Liver (tissue), 9 donors: Measurements from ENCODE around the gene NFIB. TPM values are rescaled to one million over a fixed set of nuclear protein-coding genes. Genes with fewer than 3 reads are reported as not detected.

Experiments
- DNase-seq: peaks from one replicate; pipeline ENCODE4 v3.0.0-alpha.2; 2017; ENCODE audit warnings: low spot score
- H3K27ac ChIP-seq, 2 donors: one replicate each; pipeline ENCODE4 v1.7.0; 2013; ENCODE audit warnings: inconsistent platforms in 2 of 2, low read length in 2 of 2, control low read depth in 1 of 2, low read depth in 1 of 2, mild to moderate bottlenecking in 1 of 2
- H3K27me3 ChIP-seq, 4 donors: one replicate each; pipeline versions ENCODE4 v1.6.1 to v1.7.0; 2013; ENCODE audit warnings: low read length in 3 of 4, inconsistent platforms in 1 of 4, mild to moderate bottlenecking in 1 of 4, moderate library complexity in 1 of 4; ENCODE audit not compliant: control insufficient read depth in 4 of 4, insufficient read depth in 4 of 4
- H3K36me3 ChIP-seq, 4 donors: one replicate each; pipeline versions ENCODE4 v1.6.1 to v1.7.0; 2013; ENCODE audit warnings: low read length in 3 of 4, mild to moderate bottlenecking in 3 of 4, low read depth in 1 of 4, moderate library complexity in 1 of 4; ENCODE audit not compliant: control insufficient read depth in 4 of 4, insufficient read depth in 3 of 4
- H3K4me1 ChIP-seq, 4 donors: one replicate each; pipeline versions ENCODE4 v1.6.1 to v1.7.0; 2013; ENCODE audit warnings: low read length in 3 of 4, mild to moderate bottlenecking in 3 of 4, moderate library complexity in 1 of 4; ENCODE audit not compliant: control insufficient read depth in 4 of 4, insufficient read depth in 4 of 4
- H3K4me3 ChIP-seq, 3 donors: one replicate each; pipeline versions ENCODE4 v1.6.1 to v1.7.0; 2013; ENCODE audit warnings: low read length in 3 of 3, control low read depth in 1 of 3, low read depth in 1 of 3, mild to moderate bottlenecking in 1 of 3
- H3K9ac ChIP-seq, 2 donors: one replicate each; pipeline ENCODE4 v1.7.0; 2013; ENCODE audit warnings: low read length in 2 of 2, mild to moderate bottlenecking in 2 of 2, moderate library complexity in 2 of 2, control low read depth in 1 of 2, low read depth in 1 of 2
- H3K9me3 ChIP-seq, 4 donors: one replicate each; pipeline versions ENCODE4 v1.6.1 to v1.7.0; 2013; ENCODE audit warnings: low read length in 3 of 4; ENCODE audit not compliant: control insufficient read depth in 4 of 4
- EGR1 ChIP-seq, 2 donors: IDR thresholded peaks; 2 replicates each; pipeline ENCODE4 v1.6.1; 2016 to 2018; ENCODE audit warnings: antibody characterized with exemption in 2 of 2, low read depth in 2 of 2
- FOXA1 ChIP-seq: IDR thresholded peaks from 2 replicates; pipeline ENCODE4 v1.6.1; 2016; ENCODE audit warnings: antibody characterized with exemption
- FOXA2 ChIP-seq: IDR thresholded peaks from 2 replicates; pipeline ENCODE4 v1.6.1; 2016; ENCODE audit warnings: antibody characterized with exemption
- GABPA ChIP-seq, 2 donors: IDR thresholded peaks in 1 of 2; conservative IDR thresholded peaks in 1 of 2; 2 replicates each; pipeline ENCODE4 v1.6.1; 2016; ENCODE audit warnings: antibody characterized with exemption in 2 of 2, mild to moderate bottlenecking in 1 of 2, moderate library complexity in 1 of 2
- HNF4A ChIP-seq, 2 donors: conservative IDR thresholded peaks; 2 replicates each; pipeline ENCODE4 v1.6.1; 2016; ENCODE audit warnings: antibody characterized with exemption in 2 of 2, mild to moderate bottlenecking in 2 of 2
- HNF4G ChIP-seq: IDR thresholded peaks from 2 replicates; pipeline ENCODE4 v1.6.1; 2016; ENCODE audit warnings: antibody characterized with exemption
- JUND ChIP-seq, 2 donors: IDR thresholded peaks; 2 replicates each; pipeline ENCODE4 v1.6.1; 2016; ENCODE audit warnings: antibody characterized with exemption in 2 of 2
- NR2F2 ChIP-seq: IDR thresholded peaks from 2 replicates; pipeline ENCODE4 v1.6.1; 2016; ENCODE audit warnings: antibody characterized with exemption
- RAD21 ChIP-seq, 2 donors: IDR thresholded peaks; 2 replicates each; pipeline ENCODE4 v1.6.1; 2016; ENCODE audit warnings: antibody characterized with exemption in 2 of 2, mild to moderate bottlenecking in 2 of 2
- RXRA ChIP-seq, 2 donors: IDR thresholded peaks; 2 replicates each; pipeline ENCODE4 v1.6.1; 2017 to 2018; ENCODE audit warnings: antibody characterized with exemption in 2 of 2, mild to moderate bottlenecking in 1 of 2
- SP1 ChIP-seq: IDR thresholded peaks from 2 replicates; pipeline ENCODE4 v1.6.1; 2018; ENCODE audit warnings: antibody characterized with exemption, mild to moderate bottlenecking
- TAF1 ChIP-seq: conservative IDR thresholded peaks from 2 replicates; pipeline ENCODE4 v1.6.1; 2016; ENCODE audit warnings: antibody characterized with exemption, mild to moderate bottlenecking
- YY1 ChIP-seq: IDR thresholded peaks from 2 replicates; pipeline ENCODE4 v1.6.1; 2016; ENCODE audit warnings: antibody characterized with exemption, mild to moderate bottlenecking
- WGBS: extraction: QIAGEN DNeasy Blood & Tissue Kit; methylation state at CpG from one replicate; pipeline ENCODE4 v1.1.7; 2013; 5-methylcytosine and 5-hydroxymethylcytosine counted together
- polyA plus RNA-seq, 2 donors: library from polyadenylated mRNA; stranded (reverse) in 1 of 2; unstranded in 1 of 2; fragments of 200-250 nt in 1 of 2; fragments of >200 nt in 1 of 2; fragmentation: Nextera tagmentation in 1 of 2; extraction: Ambion mirVana in 1 of 2; gene quantifications; one replicate each; pipeline versions ENCODE4 v1.2.1 to v1.2.3, GENCODE V29; 2013 to 2015
- total RNA-seq, 2 donors: library from RNA; depleted of rRNA; stranded (reverse); fragments of >200 nt; gene quantifications; one replicate each; pipeline ENCODE4 v1.2.3, GENCODE V29; 2014
- TF ChIP-seq, protein P1 (sequence below): IDR thresholded peaks from 2 replicates; pipeline ENCODE4 v1.6.1; 2016; ENCODE audit warnings: antibody characterized with exemption
- TF ChIP-seq, protein P2 (sequence below): IDR thresholded peaks from 2 replicates; pipeline ENCODE4 v1.6.1; 2016; ENCODE audit warnings: antibody characterized with exemption, mild to moderate bottlenecking
- TF ChIP-seq, protein P3 (sequence below): IDR thresholded peaks from 2 replicates; pipeline ENCODE4 v1.6.1; 2016; ENCODE audit warnings: antibody characterized with exemption
- TF ChIP-seq, protein P4 (sequence below): IDR thresholded peaks from 2 replicates; pipeline ENCODE4 v1.6.1; 2016; ENCODE audit warnings: antibody characterized with exemption
- donor health status: healthy.
- donor health status: healthy.
- donor health status: healthy.
- donor health status: healthy.
- donor health status: healthy.

The NFIB gene
- total and polyA plus RNA-seq, 4 donors: 3.2 to 23.2 (median 8.0) TPM

DNA sequence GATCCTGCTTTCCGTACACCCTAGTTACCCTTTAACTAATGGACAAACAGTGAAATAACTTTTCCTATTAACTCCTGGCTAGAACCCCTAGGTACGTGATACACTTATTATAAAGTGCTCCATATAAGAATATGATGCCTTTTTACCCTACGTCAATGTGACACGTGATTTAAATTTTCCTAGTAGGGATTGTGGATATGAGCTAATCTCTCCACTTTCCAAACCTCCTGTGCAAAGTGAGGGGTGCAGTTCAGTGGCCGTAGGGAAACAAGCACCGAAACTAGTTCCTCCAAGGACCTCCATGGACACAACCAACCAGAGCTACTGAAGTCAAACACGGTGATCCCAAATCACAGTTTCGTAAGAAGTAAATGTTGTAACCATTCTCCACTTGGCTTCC lies 19.3 kb downstream of the NFIB start (continued):
- TF ChIP-seq SP1 (peak; percentile 49), FOXA2 (peak; percentile 21), FOXA1 (no peak), GABPA (IDR thresholded peaks at IDR 0.05 in 1 of 2, conservative IDR thresholded peaks at IDR 0.05 in 1 of 2) (peak in 1 of 2 donors; percentile 15)
- TF ChIP-seq, protein P1, sequence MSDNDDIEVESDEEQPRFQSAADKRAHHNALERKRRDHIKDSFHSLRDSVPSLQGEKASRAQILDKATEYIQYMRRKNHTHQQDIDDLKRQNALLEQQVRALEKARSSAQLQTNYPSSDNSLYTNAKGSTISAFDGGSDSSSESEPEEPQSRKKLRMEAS: peak; percentile 37
- TF ChIP-seq, protein P2, sequence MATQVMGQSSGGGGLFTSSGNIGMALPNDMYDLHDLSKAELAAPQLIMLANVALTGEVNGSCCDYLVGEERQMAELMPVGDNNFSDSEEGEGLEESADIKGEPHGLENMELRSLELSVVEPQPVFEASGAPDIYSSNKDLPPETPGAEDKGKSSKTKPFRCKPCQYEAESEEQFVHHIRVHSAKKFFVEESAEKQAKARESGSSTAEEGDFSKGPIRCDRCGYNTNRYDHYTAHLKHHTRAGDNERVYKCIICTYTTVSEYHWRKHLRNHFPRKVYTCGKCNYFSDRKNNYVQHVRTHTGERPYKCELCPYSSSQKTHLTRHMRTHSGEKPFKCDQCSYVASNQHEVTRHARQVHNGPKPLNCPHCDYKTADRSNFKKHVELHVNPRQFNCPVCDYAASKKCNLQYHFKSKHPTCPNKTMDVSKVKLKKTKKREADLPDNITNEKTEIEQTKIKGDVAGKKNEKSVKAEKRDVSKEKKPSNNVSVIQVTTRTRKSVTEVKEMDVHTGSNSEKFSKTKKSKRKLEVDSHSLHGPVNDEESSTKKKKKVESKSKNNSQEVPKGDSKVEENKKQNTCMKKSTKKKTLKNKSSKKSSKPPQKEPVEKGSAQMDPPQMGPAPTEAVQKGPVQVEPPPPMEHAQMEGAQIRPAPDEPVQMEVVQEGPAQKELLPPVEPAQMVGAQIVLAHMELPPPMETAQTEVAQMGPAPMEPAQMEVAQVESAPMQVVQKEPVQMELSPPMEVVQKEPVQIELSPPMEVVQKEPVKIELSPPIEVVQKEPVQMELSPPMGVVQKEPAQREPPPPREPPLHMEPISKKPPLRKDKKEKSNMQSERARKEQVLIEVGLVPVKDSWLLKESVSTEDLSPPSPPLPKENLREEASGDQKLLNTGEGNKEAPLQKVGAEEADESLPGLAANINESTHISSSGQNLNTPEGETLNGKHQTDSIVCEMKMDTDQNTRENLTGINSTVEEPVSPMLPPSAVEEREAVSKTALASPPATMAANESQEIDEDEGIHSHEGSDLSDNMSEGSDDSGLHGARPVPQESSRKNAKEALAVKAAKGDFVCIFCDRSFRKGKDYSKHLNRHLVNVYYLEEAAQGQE: peak; percentile 51

DNA sequence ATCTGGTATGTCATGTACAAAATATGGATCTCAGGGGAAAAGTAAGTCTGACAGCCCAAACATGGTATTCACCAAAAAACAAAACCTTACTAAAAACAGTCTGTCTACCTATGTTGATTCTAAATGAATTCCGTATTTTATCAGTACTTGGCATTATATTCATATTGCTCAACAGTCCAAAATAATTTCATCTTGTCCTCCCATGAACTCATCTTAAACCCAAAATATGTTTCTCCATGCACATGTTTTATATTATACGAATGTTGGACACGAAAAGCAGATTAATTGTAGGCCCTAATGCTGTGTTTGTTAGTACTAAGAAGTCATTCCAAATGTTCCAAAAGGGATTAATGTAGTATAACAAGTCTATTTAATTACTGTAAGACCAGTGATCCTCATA lies 20.1 kb downstream of the NFIB start:
- WGBS: 45% methylated on average over 3 of the region's 3 CpGs
- Histone ChIP-seq H3K36me3 (no peaks in the 10 kb centered on the region), H3K27ac (peak overlapping the region; percentile 84 to 89), H3K4me1 (peaks cover 4 to 66% (median 34%) of the 10 kb centered on the region in 4 donors), H3K27me3 (no peaks in the 10 kb centered on the region), H3K9ac (peak overlapping the region in 1 of 2 donors; percentile 82), H3K9me3 (no peaks in the 10 kb centered on the region), H3K4me3 (no peak overlapping the region)
- no peak for DNase-seq
- TF ChIP-seq NR2F2 (no peak), EGR1 (IDR thresholded peaks at IDR 0.05; ENCODE audit: low read depth in 2 of 2) (no peak), FOXA1 (no peak), YY1 (no peak), HNF4G (no peak), FOXA2 (no peak), HNF4A (conservative IDR thresholded peaks at IDR 0.05) (no peak), TAF1 (no peak), RXRA (IDR thresholded peaks at IDR 0.05) (no peak)
- TF ChIP-seq, protein P2: no peak

DNA sequence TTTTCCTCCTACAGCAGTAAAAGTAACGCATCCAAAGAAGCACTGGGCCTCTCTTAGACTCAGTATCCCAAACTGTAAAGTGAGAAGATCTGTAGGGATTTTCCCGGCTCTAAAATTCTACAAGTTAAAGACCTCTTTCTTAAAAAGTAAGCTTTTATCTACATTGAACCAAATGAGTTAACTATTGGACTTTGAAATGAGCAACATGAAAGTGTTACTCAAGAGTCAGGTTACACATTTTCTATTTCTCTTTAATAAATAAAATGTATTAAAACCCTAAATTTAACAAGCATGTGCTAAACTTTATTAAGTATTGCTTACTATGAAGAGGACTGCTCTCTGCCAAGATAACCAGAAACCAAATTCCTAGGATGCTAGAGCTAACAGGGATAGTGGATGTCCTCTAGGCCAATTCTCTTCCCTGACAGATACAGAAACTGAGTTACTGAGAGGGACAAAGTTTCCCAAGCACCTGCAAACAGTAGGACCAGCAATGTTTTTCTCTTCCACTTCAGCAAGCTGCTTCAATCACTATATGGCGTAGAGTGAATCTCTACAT lies 21.7 kb downstream of the NFIB start:
- peak; percentile 11 for TF ChIP-seq SP1
- TF ChIP-seq RAD21 (IDR thresholded peaks at IDR 0.05): peak in 1 of 2 donors; percentile 35
- TF ChIP-seq HNF4A (conservative IDR thresholded peaks at IDR 0.05): peak; percentile 78 to 79
- peak; percentile 32 for TF ChIP-seq YY1
- TF ChIP-seq JUND (IDR thresholded peaks at IDR 0.05): peak in 1 of 2 donors; percentile 13
- TF ChIP-seq HNF4G: peak; percentile 23
- TF ChIP-seq FOXA2: no peak
- TF ChIP-seq, protein P3, sequence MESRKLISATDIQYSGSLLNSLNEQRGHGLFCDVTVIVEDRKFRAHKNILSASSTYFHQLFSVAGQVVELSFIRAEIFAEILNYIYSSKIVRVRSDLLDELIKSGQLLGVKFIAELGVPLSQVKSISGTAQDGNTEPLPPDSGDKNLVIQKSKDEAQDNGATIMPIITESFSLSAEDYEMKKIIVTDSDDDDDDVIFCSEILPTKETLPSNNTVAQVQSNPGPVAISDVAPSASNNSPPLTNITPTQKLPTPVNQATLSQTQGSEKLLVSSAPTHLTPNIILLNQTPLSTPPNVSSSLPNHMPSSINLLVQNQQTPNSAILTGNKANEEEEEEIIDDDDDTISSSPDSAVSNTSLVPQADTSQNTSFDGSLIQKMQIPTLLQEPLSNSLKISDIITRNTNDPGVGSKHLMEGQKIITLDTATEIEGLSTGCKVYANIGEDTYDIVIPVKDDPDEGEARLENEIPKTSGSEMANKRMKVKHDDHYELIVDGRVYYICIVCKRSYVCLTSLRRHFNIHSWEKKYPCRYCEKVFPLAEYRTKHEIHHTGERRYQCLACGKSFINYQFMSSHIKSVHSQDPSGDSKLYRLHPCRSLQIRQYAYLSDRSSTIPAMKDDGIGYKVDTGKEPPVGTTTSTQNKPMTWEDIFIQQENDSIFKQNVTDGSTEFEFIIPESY: peak; percentile 21
- TF ChIP-seq, protein P4, sequence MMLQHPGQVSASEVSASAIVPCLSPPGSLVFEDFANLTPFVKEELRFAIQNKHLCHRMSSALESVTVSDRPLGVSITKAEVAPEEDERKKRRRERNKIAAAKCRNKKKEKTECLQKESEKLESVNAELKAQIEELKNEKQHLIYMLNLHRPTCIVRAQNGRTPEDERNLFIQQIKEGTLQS: no peak
- TF ChIP-seq RXRA (IDR thresholded peaks at IDR 0.05): peak; percentile 14 to 52
- H3K27ac ChIP-seq: peak overlapping the region; percentile 80 to 84
- peak overlapping the region in 1 of 2 donors; percentile 50 for H3K9ac ChIP-seq
- H3K36me3 ChIP-seq: no peaks in the 10 kb centered on the region
- H3K4me1 ChIP-seq: peaks cover 2 to 54% (median 23%) of the 10 kb centered on the region in 4 donors
- H3K9me3 ChIP-seq: no peaks in the 10 kb centered on the region
- peak overlapping the region in 1 of 3 donors; percentile 4 for H3K4me3 ChIP-seq
- no peak for DNase-seq
- H3K27me3 ChIP-seq: no peaks in the 10 kb centered on the region
- 43% methylated on average over 3 of the region's 3 CpGs for WGBS
